ENCODE data around the gene MNT.

The MNT gene

DNA sequence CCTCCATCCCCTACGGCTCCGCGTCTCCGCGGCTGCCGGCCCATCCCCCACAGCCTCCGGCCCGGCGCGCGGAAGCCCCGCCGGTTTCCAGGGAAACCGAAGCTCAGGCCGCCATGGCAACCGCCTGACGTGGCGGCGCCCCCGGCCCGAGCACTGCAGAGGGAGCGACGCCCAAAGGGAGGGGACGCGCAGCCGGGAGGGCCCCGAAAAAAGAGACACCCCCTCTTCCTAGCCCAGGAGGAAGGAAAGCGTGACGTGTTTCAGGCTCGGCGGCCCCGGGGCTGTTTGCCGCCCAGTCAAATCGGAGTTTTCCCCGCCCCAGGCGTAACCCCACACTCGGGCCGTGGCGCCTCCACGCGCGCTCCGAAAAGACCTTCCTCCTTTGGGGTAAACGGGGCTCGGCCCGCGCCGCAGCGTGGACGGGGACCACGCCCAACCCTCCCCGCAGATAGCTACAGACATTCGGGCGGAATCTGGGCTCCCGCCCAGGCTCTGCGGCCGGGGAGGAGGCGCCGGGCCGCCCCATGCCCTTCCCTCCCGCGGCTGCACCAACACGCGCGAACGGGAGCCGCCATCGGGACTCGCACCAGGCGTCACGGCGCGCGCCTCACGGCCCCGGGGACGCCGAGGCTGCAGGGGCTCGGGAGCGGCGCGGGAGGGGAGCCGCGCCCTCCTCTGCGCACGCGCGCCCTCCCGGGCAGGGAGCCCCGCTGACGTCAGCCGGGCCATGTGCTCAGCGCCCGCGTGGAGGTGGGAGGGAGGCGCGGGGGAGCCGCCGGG is 7.5 kb downstream of the MNT start:
- no peaks in the 10 kb centered on the region for H3K9me3 ChIP-seq (replicated peaks; ENCODE audit: low read length)
- H3K4me1 ChIP-seq (ENCODE audit: control insufficient read depth, insufficient read depth, low read length), result peaks cover 56% of the 10 kb centered on the region
- peak overlapping the region; percentile 98 for H3K9ac ChIP-seq (ENCODE audit: low read depth, low read length)
- no peaks in the 10 kb centered on the region for H3K27me3 ChIP-seq (ENCODE audit: control insufficient read depth, insufficient read depth, low read length)
- H3K36me3 ChIP-seq (ENCODE audit: insufficient read depth, low read length), result peaks cover 19% of the 10 kb centered on the region
- peak overlapping the region; percentile 100 for H3K4me2 ChIP-seq (ENCODE audit: low read length)
- H3K4me3 ChIP-seq (ENCODE audit: low read length), result peak overlapping the region; percentile 84

DNA sequence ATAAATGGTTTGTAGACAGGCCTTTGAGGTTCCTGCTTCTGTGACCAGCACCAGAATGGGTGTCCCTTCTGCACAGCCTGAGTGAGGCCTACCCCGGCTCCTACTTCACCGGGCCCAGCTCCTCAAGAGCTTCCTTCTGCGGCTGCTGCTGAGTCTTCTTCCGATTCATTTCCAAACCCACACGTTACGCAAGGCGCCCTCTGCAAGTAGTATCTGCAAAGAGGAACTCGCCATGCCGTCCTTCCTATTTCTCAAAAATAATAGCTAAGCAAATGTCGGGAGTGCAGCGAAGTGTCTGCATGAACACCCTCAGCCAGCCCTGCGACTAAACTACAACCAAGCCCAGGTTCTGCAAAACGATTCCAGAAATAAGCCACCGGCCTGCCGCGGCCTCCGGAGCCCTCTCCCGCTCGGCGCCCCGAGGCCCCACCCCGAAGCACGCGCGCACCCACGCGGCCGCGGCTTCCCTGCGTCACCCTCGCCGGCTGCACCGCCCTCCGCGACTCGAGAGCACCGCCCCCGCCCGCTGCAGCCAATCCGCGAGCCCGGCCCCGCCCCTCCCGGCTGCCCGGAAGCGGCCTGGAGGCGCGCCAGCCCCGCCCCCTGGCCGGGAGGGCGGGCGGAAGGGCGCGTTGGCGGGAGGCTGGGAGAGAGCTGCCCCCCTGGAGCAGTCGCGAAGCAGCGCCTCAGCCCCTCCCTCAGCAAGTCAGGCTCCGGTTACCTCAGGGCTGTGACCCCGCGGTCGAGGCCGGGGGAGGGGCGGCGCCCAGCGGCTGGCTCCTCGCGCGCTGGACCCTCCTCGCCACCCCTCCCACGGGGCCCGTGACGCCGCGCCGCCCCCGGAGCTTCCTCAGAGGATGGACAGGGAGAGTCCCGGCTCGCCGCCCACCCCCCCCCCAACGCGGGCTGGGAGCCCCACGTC is 8.3 kb downstream of the MNT start:
- H3K4me1 ChIP-seq (ENCODE audit: control insufficient read depth, insufficient read depth, low read length), result peaks cover 48% of the 10 kb centered on the region
- H3K4me3 ChIP-seq (ENCODE audit: low read length), result peak overlapping the region; percentile 84
- peaks cover 26% of the 10 kb centered on the region for H3K36me3 ChIP-seq (ENCODE audit: insufficient read depth, low read length)
- peak overlapping the region; percentile 100 for H3K4me2 ChIP-seq (ENCODE audit: low read length)
- H3K9ac ChIP-seq (ENCODE audit: low read depth, low read length), result peak overlapping the region; percentile 98
- no peaks in the 10 kb centered on the region for H3K9me3 ChIP-seq (replicated peaks; ENCODE audit: low read length)
- H3K27me3 ChIP-seq (ENCODE audit: control insufficient read depth, insufficient read depth, low read length), result no peaks in the 10 kb centered on the region

DNA sequence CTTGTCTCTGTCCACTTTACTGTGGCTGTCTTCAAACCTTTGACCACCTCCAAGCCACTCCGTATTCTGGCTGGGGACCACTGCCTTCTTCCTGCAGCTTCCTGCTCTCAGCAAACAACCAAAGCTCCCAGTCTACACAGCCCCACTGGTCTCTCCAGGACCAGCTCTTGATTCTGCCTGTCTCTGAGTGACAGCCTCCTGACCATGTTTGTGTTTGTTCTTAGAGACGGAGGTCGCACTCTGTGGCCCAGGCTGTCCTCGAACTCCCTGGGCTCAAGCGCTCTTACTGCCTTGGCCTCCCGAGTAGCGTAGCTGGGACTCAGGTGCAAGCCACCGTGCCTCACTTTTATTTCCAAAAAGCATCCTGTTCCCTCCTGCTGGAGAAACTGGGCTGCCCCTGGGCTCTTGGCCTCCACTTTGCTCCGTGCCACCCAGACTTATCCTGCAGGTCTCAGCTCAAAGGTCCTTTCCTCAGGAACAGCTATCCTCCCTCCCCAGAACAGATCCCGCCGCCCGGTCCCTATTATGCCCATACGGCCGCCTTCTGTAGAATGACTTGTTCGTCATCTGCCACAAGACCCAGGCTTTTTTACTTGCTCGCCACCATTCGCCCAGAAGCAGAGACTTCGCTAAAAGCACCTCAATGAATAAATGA is 9.1 kb downstream of the MNT start:
- Histone ChIP-seq H3K27me3 (ENCODE audit: control insufficient read depth, insufficient read depth, low read length) (no peaks in the 10 kb centered on the region), H3K4me2 (ENCODE audit: low read length) (peak overlapping the region; percentile 93), H3K4me3 (ENCODE audit: low read length) (peak overlapping the region; percentile 72), H3K4me1 (ENCODE audit: control insufficient read depth, insufficient read depth, low read length) (peaks cover 41% of the 10 kb centered on the region), H3K36me3 (ENCODE audit: insufficient read depth, low read length) (peaks cover 33% of the 10 kb centered on the region), H3K9me3 (replicated peaks; ENCODE audit: low read length) (no peaks in the 10 kb centered on the region), H3K9ac (ENCODE audit: low read depth, low read length) (peak overlapping the region; percentile 82)

DNA sequence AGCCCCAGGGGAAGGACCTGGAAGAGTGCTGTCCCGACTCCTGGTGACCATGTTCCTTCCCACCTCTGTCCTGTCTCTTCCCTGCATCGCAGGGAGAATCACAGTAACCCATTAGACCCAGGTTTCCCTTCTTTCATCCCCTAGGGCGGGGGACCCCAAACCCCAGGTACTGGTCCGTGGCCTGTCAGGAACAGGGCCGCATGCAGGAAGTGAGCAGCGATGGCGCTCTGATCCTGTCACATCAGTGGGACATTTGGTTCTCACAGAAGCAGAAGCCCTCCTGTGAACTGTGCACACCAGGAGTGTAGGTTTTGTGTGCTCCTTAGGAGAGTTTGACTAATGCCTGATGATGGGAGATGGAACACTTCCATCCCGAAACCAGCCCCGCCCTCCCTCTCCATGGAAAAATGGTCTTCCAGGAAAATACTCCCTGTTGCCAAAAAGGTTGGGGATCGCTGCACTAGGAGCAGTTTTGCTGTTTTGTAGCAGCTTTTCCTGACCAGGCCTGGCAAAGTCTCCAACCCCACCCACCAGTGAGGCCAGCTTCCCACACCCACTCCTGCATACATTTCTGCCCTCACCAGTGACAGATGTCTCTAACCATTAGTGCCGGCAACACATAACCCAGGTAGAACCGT is 10.5 kb downstream of the MNT start:
- Histone ChIP-seq H3K36me3 (ENCODE audit: insufficient read depth, low read length) (peaks cover 44% of the 10 kb centered on the region), H3K4me2 (ENCODE audit: low read length) (no peak overlapping the region), H3K27me3 (ENCODE audit: control insufficient read depth, insufficient read depth, low read length) (no peaks in the 10 kb centered on the region), H3K4me3 (ENCODE audit: low read length) (no peak overlapping the region), H3K9ac (ENCODE audit: low read depth, low read length) (peak overlapping the region; percentile 5), H3K9me3 (replicated peaks; ENCODE audit: low read length) (no peaks in the 10 kb centered on the region), H3K4me1 (ENCODE audit: control insufficient read depth, insufficient read depth, low read length) (peaks cover 26% of the 10 kb centered on the region)

DNA sequence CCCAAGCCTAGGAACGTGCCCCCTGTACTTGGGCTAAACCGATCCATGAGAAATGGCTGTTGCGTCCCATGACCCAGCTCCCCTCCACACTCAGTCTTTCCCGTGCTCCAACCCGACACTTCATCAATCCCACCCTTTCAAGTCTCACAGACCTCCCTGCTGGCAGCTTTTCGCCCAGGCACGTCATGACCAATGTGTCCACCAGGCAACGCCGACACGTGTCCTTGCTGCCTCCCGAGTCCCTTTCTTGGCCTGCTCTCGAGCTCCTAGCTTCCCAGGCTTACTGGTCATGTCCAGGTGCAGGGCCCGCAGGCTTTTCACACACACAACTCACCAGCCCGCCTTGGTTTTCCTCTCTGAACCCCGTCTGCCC is 12.2 kb downstream of the MNT start:
- H3K4me2 ChIP-seq (ENCODE audit: low read length), result no peak overlapping the region
- peaks cover 18% of the 10 kb centered on the region for H3K4me1 ChIP-seq (ENCODE audit: control insufficient read depth, insufficient read depth, low read length)
- no peak overlapping the region for H3K9ac ChIP-seq (ENCODE audit: low read depth, low read length)
- no peak overlapping the region for H3K4me3 ChIP-seq (ENCODE audit: low read length)
- H3K27me3 ChIP-seq (ENCODE audit: control insufficient read depth, insufficient read depth, low read length), result no peaks in the 10 kb centered on the region
- H3K36me3 ChIP-seq (ENCODE audit: insufficient read depth, low read length), result peaks cover 49% of the 10 kb centered on the region
- H3K9me3 ChIP-seq (replicated peaks; ENCODE audit: low read length), result no peaks in the 10 kb centered on the region

DNA sequence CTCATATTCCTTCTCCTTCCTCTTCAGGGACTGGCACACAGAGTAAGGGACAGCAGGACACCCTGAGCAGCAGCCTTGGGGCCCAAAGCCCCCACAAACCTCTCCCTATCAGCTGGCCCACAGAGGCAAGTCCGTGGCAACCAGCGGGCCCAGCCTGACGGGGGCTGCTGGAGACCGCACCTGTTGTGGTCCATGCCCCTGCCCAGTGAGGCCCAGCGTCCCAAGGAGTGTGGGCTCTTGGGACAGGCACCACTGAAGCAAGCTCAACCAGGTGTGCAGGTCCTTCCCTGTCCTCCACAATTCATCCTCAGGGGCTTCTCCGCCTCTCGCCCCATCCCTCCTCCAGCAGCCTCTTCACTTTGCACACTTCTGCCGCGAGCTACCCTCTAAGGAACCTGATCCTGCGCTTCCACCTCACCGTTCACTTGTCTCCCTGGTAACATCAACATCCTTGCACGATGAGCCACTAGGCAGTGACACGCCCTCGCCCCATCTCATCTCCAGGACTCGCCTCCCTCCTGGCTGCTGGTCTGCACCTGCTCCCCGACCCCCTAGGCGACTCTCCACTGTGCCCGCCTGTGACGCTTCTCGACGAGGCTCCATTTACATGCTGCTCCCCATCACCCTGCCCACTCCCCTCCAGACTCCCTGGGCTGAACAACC is 12.7 kb downstream of the MNT start:
- Histone ChIP-seq H3K27me3 (ENCODE audit: control insufficient read depth, insufficient read depth, low read length) (no peaks in the 10 kb centered on the region), H3K4me1 (ENCODE audit: control insufficient read depth, insufficient read depth, low read length) (peaks cover 14% of the 10 kb centered on the region), H3K9ac (ENCODE audit: low read depth, low read length) (no peak overlapping the region), H3K4me2 (ENCODE audit: low read length) (no peak overlapping the region), H3K9me3 (replicated peaks; ENCODE audit: low read length) (no peaks in the 10 kb centered on the region), H3K4me3 (ENCODE audit: low read length) (no peak overlapping the region), H3K36me3 (ENCODE audit: insufficient read depth, low read length) (peaks cover 52% of the 10 kb centered on the region)

DNA sequence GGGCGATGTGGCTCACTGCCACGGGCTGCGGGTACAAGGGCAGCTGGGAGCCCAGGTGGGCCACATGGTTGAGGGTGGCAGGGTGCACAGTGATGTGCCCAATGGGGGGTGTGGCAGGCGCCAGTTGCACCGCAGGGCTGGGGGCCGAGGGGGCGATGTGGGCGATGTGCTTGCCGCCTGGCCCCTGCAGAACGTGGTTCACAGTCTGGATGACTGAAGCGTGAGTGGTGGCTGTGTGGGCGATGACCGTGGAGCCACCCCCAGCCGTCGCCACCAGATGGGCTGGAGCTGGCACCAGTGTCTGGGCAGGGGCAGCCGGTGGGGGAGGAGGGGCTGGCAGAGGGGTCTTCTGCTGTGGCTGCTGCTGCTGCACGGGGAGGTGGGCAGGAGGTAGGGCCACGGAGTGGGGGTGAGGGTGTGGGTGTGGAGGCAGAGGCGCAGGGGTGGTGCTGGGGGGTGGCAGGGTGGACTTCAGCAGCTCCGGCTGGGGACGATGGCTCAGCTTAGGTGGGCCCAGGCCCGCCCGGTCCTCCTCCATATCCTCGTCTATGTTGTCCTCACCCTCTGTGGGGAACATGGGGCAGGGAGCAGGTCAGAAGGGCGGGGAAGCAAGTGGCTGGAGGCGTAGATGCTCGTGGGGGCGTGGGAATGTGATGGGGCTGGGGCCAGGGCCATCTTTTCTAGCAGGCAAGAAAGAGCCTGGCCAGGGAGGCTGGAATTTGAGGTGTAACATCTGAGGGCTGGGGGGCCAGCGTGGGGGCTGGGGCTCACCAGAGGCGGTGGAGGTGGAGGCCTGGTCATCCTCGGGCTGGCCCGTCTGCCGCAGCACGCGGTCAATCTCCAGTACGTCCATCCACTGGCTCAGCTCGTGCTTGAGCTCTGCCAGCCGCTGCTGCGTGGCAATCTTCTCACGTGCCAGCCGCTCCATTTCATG is 13.5 kb downstream of the MNT start:
- Histone ChIP-seq H3K4me3 (ENCODE audit: low read length) (no peak overlapping the region), H3K9me3 (replicated peaks; ENCODE audit: low read length) (no peaks in the 10 kb centered on the region), H3K4me2 (ENCODE audit: low read length) (no peak overlapping the region), H3K4me1 (ENCODE audit: control insufficient read depth, insufficient read depth, low read length) (peaks cover 12% of the 10 kb centered on the region), H3K27me3 (ENCODE audit: control insufficient read depth, insufficient read depth, low read length) (no peaks in the 10 kb centered on the region), H3K36me3 (ENCODE audit: insufficient read depth, low read length) (peaks cover 53% of the 10 kb centered on the region), H3K9ac (ENCODE audit: low read depth, low read length) (no peak overlapping the region)

DNA sequence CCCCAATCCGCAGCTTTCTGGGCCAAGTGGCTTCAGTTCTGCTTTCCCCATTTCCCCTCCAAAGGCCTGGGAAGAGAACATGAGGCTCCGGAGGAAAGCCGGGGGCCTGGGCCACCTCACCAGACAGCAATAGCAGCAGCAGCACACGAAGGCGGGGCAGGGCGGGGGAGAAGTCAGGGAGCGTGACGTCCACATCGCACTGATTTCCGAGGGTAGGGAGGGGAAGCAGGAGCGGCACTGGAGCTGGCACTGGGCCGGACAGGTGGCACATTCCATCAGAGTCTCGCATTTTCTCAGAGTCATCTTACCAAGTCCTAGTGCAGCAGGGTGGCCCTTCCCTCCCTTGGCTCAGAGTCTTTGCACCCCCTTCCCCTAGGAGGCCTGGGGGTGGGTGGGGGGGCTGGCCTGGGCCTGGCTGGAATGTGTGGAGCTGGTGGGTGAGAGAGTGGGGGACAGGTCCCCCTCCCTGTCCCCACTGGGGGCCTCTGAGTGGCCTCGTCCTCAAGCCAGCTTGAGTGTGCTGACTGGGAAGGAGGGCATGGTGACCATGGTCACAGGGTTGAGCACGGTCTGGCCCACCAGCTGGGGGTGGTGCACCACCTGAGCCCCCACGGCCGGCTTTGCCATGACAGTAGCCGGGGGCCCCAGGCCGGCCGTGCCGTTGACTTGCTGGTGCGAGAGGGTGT is 14.3 kb downstream of the MNT start:
- Histone ChIP-seq H3K9ac (ENCODE audit: low read depth, low read length) (no peak overlapping the region), H3K4me3 (ENCODE audit: low read length) (no peak overlapping the region), H3K36me3 (ENCODE audit: insufficient read depth, low read length) (peaks cover 56% of the 10 kb centered on the region)

DNA sequence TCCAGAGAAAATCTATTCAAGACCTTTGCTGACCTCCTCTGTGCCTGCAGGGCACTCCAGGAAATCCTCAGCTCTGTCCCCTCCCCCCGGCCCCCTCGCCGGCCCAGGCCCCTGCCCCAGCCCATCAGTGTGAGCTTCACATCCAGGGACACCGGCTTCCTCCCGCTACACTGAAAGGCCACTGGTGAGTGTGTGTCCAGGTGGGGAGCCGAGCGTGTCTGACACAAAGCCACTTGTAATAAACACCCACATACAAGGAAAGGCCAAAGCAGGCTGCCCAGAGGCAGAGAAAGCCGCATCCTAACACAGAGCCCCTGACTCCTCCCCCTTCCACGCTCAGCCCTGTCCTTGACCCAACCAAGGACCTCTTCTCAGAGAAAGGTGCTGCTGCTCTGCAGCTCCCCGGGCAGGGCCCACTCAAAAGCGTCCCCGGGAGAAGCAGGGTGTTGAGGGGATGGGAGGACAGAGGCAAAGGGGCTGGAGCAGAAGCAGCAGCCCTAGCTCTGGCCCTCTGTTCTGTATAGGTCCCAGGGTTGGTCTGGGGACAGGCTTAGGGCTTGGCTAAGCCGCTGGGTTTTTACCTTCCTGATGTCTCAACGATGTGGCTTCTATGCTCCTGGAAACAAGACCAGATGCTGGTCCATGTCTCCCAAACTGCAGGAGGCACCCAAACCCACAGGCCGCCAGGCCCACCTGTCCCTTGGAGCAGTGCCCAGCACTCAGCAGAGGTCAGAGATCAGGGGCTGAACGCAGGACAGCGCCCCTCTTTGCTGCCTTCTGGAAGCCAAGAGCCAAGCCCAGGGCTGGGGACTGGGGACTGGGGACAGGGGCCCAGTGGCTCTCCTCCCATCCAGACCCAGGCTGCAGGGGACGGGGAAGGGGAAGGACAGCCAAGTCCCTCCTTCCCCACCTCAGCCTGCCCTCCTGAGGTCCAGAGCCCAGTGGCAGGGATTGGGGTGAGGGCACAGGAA is 15.3 kb downstream of the MNT start:
- no peak overlapping the region for H3K4me2 ChIP-seq (ENCODE audit: low read length)
- no peaks in the 10 kb centered on the region for H3K27me3 ChIP-seq (ENCODE audit: control insufficient read depth, insufficient read depth, low read length)
- H3K9ac ChIP-seq (ENCODE audit: low read depth, low read length), result no peak overlapping the region
- H3K4me1 ChIP-seq (ENCODE audit: control insufficient read depth, insufficient read depth, low read length), result no peaks in the 10 kb centered on the region
- H3K4me3 ChIP-seq (ENCODE audit: low read length), result no peak overlapping the region
- peaks cover 58% of the 10 kb centered on the region for H3K36me3 ChIP-seq (ENCODE audit: insufficient read depth, low read length)
- H3K9me3 ChIP-seq (replicated peaks; ENCODE audit: low read length), result no peaks in the 10 kb centered on the region

More for the DNA sequence above, 14.3 kb downstream of the MNT start:
- Histone ChIP-seq H3K4me1 (ENCODE audit: control insufficient read depth, insufficient read depth, low read length) (peaks cover 4% of the 10 kb centered on the region), H3K4me2 (ENCODE audit: low read length) (no peak overlapping the region), H3K27me3 (ENCODE audit: control insufficient read depth, insufficient read depth, low read length) (no peaks in the 10 kb centered on the region), H3K9me3 (replicated peaks; ENCODE audit: low read length) (no peaks in the 10 kb centered on the region)

Data from skeletal muscle satellite cell (primary cell).